HG02571 (cell line): ENCODE data around the gene TRIM2.

Experiments
- ATAC-seq: cut with Tn5 transposase; IDR thresholded peaks from one replicate; pipeline ENCODE4 v1.9.1; 2021; ENCODE audit warnings: mild to moderate bottlenecking, moderate library complexity; ENCODE audit not compliant: unreplicated experiment

Gene TRIM2

DNA sequence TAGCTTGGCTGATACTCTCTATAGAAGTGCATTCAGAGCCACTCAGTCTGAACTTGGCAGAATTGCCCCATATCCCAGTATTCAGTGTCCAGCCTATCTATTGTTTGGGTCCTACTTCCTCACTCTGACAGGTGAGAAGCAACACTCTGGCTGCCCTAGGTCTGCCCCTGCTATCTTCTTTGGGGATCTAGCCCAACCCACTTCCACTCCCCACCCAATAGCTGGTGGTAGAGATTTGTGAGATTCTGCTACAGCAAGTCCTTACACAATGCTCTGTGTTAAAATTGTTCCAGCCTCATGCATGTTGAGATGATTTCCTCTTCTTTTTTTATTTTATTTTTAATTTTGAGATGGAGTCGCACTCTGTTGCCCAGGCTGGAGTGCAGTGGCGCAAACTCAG lies 67.6 kb downstream of the TRIM2 start:
- ATAC-seq, result no peak

GRCh38 chr4:153273751-153274150 lies 69.5 kb downstream of the TRIM2 start:
- ATAC-seq, result no peak

GRCh38 chr4:153274967-153275366 lies 70.7 kb downstream of the TRIM2 start:
- no peak for ATAC-seq

GRCh38 chr4:153275380-153276276 lies 71.4 kb downstream of the TRIM2 start:
- no peak for ATAC-seq

DNA sequence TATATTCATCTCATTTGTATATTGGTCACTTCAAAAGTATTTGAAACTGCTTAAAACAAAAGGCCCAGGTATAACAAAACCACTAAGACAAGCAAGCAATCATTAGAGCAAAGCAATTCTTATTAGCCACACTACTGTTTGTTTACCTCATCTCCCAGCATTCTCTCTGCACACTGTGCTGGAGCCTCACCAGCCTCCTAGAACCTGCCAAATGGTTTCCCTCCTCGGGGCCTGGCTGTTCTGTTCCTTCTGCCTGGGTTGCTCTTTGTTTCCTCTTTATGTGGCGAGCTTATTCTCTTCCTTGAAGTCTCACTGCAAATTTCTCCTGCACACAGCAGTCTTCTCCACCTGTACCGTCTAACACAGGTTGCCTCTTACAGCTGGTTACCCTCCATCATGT lies 72.7 kb downstream of the TRIM2 start:
- ATAC-seq, result no peak

DNA sequence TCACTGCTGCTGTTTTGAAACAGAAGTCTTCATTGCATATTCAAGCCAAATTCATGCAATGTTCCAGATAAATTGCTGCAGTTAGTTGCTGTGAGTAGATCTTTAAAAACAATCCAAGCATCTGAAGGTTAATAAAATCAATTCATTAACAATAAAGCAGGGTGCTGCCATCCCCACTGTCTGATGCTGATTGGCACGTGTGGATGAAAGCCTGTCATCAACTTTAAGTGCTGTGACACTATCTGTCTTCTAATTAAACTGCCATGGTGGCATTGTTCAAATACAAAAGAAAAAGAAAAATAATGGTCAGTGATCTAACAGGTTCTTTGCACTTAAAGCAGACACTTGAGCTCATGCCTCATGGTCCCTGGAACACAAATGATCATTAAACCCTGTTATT lies 77.2 kb downstream of the TRIM2 start:
- ATAC-seq, result no peak

- ATAC-seq, result no peak
These were observed 77.8 kb downstream of the TRIM2 start for GRCh38 chr4:153282023-153282422.

DNA sequence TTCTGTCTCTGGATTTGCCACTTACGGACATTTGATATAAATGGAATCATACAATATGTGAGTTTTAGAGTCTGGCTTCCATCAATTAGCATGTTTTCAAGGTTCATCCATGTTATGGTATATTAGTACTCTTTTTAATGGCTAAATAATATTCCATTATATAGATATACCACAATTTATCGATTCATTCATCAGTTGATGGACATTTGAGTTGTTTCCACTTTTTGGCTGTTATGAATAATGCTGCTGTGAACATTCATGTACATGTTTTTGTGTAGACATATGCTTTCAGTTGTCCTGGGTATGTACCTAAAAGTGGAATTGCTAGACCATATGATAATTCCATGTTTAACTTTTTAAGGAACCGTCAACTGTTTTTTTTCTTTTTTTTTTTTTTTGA lies 79.0 kb downstream of the TRIM2 start:
- no peak for ATAC-seq

DNA sequence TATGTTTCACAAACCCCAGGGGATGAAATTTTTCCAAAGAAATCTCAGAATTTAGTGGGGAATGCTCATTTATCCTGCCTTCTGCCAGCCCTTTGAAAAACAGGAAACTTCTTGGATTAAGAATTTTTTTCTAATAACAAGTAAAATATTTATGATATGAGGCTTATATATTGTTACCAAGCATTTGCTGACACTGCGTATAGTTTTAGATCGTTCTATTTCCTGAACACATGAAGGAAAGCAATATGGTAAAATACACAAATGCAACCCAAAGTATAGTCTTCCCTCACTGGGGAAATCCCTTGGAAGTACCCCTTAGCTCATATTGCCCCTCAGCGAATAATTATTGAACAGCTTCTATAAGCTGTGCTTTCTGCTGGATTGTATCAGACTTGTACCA lies 85.9 kb downstream of the TRIM2 start:
- ATAC-seq, result no peak

- no peak for ATAC-seq
These were observed 87.3 kb downstream of the TRIM2 start for GRCh38 chr4:153291562-153291961.

- ATAC-seq, result no peak
These were observed 88.9 kb downstream of the TRIM2 start for GRCh38 chr4:153292897-153293741.

DNA sequence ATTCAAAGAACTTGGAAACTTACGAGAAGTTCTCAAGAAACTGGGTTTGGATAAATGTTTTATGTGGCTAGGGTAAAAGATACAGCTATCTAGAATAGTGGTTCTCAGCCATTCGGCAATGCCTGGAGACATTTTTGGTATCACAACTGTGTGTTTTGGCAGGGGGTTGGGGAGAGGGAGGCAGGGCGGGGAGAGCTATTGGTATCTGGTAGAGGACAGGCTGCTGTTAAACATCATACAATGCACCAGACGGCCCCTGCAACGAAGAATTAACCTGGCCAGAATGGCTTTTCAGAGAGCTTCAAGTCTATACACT lies 89.5 kb downstream of the TRIM2 start:
- no peak for ATAC-seq

- ATAC-seq, result no peak
These were observed 90.4 kb downstream of the TRIM2 start for GRCh38 chr4:153294631-153295030.

DNA sequence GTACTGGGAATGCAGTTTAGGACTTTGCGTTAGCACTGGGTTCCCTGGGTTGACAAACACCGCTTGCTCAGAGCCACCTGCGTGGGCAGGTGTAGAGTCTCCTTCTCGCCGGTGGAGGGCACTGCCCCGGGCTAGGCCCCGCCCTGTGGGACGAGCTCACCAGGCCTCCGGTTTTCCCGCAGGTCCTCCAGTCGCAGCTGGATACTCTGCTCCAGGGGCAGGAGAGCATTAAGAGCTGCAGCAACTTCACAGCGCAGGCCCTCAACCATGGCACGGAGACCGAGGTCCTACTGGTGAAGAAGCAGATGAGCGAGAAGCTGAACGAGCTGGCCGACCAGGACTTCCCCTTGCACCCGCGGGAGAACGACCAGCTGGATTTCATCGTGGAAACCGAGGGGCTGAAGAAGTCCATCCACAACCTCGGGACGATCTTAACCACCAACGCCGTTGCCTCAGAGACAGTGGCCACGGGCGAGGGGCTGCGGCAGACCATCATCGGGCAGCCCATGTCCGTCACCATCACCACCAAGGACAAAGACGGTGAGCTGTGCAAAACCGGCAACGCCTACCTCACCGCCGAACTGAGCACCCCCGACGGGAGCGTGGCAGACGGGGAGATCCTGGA lies 91.0 kb downstream of the TRIM2 start:
- no peak for ATAC-seq

DNA sequence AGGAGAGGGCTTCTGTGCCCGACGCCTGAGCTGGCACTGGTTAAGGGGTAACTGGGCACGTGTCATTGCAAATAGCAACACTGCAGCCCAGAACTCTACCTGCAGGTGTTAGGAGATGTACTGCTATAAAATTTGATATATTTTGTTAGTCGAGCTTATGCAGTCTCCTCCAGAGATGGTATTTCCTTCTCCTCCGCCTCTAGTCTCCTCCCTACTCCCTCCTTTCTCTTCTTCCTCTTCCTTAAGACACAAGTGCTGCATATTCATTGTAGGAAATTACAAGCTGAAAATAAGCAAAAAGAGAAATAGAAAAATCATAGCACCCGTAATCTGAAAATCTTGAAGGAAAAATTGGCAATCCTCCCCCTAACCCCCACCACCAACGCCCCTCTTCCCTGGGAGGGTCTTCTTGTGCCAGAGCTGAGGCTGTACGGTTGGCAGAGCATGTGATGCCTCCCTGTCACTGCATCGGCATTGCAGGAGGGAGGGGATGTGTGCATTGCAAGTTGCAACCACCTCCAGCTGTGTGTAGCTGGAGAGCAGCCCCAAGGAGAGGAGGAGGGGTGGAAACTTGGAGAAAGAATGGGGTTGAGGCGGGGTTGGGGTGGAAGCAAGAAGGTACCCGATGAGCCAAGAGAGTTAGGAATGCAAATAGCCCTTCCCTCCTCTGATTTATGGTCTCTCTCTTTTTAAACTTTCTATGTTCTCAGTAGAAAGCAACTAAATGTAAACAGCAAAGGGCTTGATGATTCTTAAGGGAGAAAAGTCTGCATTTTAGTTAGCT lies 92.0 kb downstream of the TRIM2 start:
- no peak for ATAC-seq

GRCh38 chr4:153297116-153297515 lies 92.9 kb downstream of the TRIM2 start:
- ATAC-seq, result no peak

DNA sequence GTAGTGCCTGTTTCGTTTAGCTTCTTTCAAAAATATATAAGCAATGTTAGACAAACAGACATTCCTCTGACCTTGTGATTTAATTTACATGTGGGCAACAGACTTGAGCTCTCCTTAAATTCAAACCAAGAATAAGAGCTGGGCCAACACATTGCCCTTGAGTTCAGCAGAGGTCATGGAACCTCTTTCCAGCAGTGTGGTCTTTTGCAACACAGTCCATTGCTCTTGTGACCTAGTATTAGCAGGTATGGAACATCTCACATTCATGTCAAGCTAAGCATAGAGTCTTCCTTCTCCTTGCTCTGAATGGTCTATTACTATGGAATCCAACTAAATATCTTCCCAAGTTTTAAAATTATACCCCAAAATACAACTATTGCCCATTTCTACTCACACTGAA lies 106.5 kb downstream of the TRIM2 start:
- ATAC-seq, result no peak

- no peak for ATAC-seq
These were observed 110.7 kb downstream of the TRIM2 start for GRCh38 chr4:153314915-153315314.

- ATAC-seq, result no peak
These were observed 114.6 kb downstream of the TRIM2 start for GRCh38 chr4:153318696-153319320.

GRCh38 chr4:153322791-153323190 lies 118.5 kb downstream of the TRIM2 start:
- no peak for ATAC-seq
